ENCODE data around the gene IST1. TPM values are rescaled to one million over a fixed set of nuclear protein-coding genes. Genes with fewer than 3 reads are reported as not detected.

The IST1 gene
- total and polyA plus RNA-seq, 9 of the 15 experiments (the other 6 are each of a cell fraction or from before 2014, with no cell fraction given) = 135 to 334 (median 188) TPM

GRCh38 chr16:71855937-71856662 is 39.2 kb upstream of the IST1 start (continued):
- TF ChIP-seq MECOM (CRISPR knock-in tag; IDR thresholded peaks at IDR 0.05) (no peak), FOXJ2 (tag; IDR thresholded peaks at IDR 0.05) (no peak), RBBP5 (IDR thresholded peaks at IDR 0.05; ENCODE audit: borderline replicate concordance, insufficient read depth, low read length, poor library complexity, severe bottlenecking) (no peak), CTBP1 (IDR thresholded peaks at IDR 0.05; ENCODE audit: borderline replicate concordance) (no peak)

DNA sequence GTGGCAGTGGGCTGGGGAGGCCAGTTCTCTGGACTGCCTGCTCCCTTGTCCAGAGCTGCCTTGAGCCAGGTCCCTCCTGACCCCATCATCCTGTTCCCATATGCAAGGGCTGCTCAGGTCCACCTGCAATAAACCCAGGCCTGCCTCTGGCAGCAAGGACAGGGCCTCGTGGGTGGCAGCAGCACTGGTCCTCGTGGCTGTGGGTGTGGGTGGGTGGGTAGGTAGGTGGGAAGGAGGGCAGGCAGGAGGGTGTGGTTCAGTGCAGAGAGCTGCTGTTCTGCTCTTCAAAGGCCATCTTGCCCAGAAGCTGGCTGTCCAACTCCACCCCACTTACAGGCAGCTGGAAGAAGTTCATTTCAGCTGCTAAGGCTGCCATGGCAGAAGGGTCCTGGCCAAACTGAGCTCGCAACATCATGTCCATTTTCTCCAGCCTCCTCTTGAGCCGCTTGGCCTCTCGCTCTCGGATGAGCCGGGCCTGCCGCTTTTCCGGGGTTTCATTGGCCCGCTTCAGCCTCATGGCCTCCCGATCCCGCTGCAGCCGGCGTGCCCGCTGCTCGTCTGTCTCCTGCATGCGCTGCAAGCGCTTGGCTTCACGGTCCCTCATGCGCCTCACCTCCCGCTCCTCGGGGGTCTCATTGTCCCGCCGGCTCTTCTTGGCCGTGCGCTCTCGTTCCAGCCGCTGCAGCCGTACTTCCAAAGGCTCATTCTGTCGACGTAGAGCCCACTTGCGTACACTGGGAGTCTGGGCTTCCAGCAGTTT is 35.4 kb upstream of the IST1 start:
- Histone ChIP-seq H3K27me3 (ENCODE audit: control insufficient read depth in 2 of 2, insufficient read depth in 2 of 2, low read length in 2 of 2) (no peaks in the 10 kb centered on the region), H3K9me1 (ENCODE audit: control insufficient read depth, insufficient read depth, low read length) (no peaks in the 10 kb centered on the region), H3K4me1 (replicated peaks in 1 of 2; ENCODE audit: control insufficient read depth in 2 of 2, insufficient read depth in 2 of 2, low read length in 2 of 2) (no peaks in the 10 kb centered on the region), H2AFZ (ENCODE audit: low read depth, low read length) (no peak overlapping the region), H3K4me3 (no peak overlapping the region), H3K4me2 (ENCODE audit: insufficient read depth, low read length) (no peak overlapping the region), H3K9ac (ENCODE audit: insufficient read depth in 1 of 2, low read depth in 2 of 2, low read length in 2 of 2) (peak overlapping the region in 1 of 2 experiments; percentile 14; a peak in 1 of 4 replicates), H4K20me1 (replicated peaks; ENCODE audit: control insufficient read depth, insufficient read depth, low read length) (no peaks in the 10 kb centered on the region; the same call in 1 of the 2 replicates), H3K79me2 (ENCODE audit: control insufficient read depth, insufficient read depth, low read length) (no peaks in the 10 kb centered on the region), H3K27ac (ENCODE audit: extremely low read depth, low read depth, low read length) (no peak overlapping the region), H3K36me3 (ENCODE audit: control insufficient read depth, insufficient read depth, low read length) (peaks cover 11% of the 10 kb centered on the region), H3K9me3 (replicated peaks; ENCODE audit: control insufficient read depth, insufficient read depth, low read depth, low read length) (no peaks in the 10 kb centered on the region)
- intact Hi-C loops (cut with micrococcal nuclease) (no loop called here), in situ Hi-C loops (cut with MboI) (no loop called here)
- TF ChIP-seq PYGO2 (tag; IDR thresholded peaks at IDR 0.05) = no peak
- no peak for TF ChIP-seq TAF7 (tag; IDR thresholded peaks at IDR 0.05)
- TF ChIP-seq ZNF79 (CRISPR knock-in tag; IDR thresholded peaks at IDR 0.05; ENCODE audit: low read depth) = no peak
- TF ChIP-seq, protein P1, sequence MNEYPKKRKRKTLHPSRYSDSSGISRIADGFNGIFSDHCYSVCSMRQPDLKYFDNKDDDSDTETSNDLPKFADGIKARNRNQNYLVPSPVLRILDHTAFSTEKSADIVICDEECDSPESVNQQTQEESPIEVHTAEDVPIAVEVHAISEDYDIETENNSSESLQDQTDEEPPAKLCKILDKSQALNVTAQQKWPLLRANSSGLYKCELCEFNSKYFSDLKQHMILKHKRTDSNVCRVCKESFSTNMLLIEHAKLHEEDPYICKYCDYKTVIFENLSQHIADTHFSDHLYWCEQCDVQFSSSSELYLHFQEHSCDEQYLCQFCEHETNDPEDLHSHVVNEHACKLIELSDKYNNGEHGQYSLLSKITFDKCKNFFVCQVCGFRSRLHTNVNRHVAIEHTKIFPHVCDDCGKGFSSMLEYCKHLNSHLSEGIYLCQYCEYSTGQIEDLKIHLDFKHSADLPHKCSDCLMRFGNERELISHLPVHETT (CRISPR knock-in tag; conservative IDR thresholded peaks at IDR 0.05 in 1 of 2, IDR thresholded peaks at IDR 0.05 in 1 of 2) = no peak
- TF ChIP-seq POLR2G (IDR thresholded peaks at IDR 0.05; ENCODE audit: low read depth, low read length) = 0 out of 2 replicates have a peak, but pooled peaks have one; percentile 20
- ATAC-seq = no peak
- BruUV-seq (replicated peaks) = no TSS peak
- POLR2A ChIA-PET = interaction anchor here (0.6 kb wide), 1 partner anchor 9 kb away, joined by 3 read pairs; no protein-coding TSS in a partner anchor
- 91% methylated on average over 24 of the region's 32 CpGs for WGBS (ENCODE audit: insufficient coverage, low coverage, missing lambda C conversion rate)
- DNase-seq (ENCODE audit: extremely low read depth in 1 of 4, low spot score in 3 of 4) = no peak
- FAIRE-seq = no peak
- CTCF ChIA-PET (ENCODE audit: low intra/inter-chr PET ratio) = interaction anchor here (0.6 kb wide), 1 partner anchor 68 kb away, joined by 4 read pairs; no protein-coding TSS in a partner anchor

Measured in K562 (cell line).